Activated T-cell treated with anti-CD3 and anti-CD28 coated beads for 48 hours (primary cell): Measurements from ENCODE around the gene DNAJC6.
"Not testable (repeated sequence)": the region's sequence is repeated elsewhere in the genome, so short reads cannot be mapped to it uniquely, and the experiment has no call there.

Experiments used
- DNase-seq: peaks from one replicate; pipeline ENCODE4 v3.0.0-alpha.2; 2020; ENCODE audit warnings: low read depth

DNAJC6 gene

GRCh38 chr1:65357291-65357960 is 48.1 kb downstream of the DNAJC6 start:
- DNase-seq = no peak

- DNase-seq = no peak
These were observed 50.5 kb downstream of the DNAJC6 start for GRCh38 chr1:65359888-65360287.

GRCh38 chr1:65360648-65361047 is 51.3 kb downstream of the DNAJC6 start:
- DNase-seq = no peak

GRCh38 chr1:65362545-65362944 is 53.2 kb downstream of the DNAJC6 start:
- no peak for DNase-seq

- DNase-seq = no peak
These were observed 54.1 kb downstream of the DNAJC6 start for GRCh38 chr1:65363484-65363883.

- DNase-seq = no peak
These were observed 59.1 kb downstream of the DNAJC6 start for GRCh38 chr1:65368403-65368802.

GRCh38 chr1:65371544-65371943 is 62.2 kb downstream of the DNAJC6 start:
- DNase-seq = no peak

- DNase-seq = no peak
These were observed 63.2 kb downstream of the DNAJC6 start for GRCh38 chr1:65372557-65372956.

- DNase-seq = no peak
These were observed 68.3 kb downstream of the DNAJC6 start for GRCh38 chr1:65377496-65378246.

- no peak for DNase-seq
These were observed 69.1 kb downstream of the DNAJC6 start for GRCh38 chr1:65378247-65378946.

- not testable (repeated sequence) for DNase-seq
These were observed 75.1 kb downstream of the DNAJC6 start for GRCh38 chr1:65384426-65384825.

- no peak for DNase-seq
These were observed 77.1 kb downstream of the DNAJC6 start for GRCh38 chr1:65386439-65386838.

- no peak for DNase-seq
These were observed 78.5 kb downstream of the DNAJC6 start for GRCh38 chr1:65387821-65388220.

- no peak for DNase-seq
These were observed 79.8 kb downstream of the DNAJC6 start for GRCh38 chr1:65388908-65389695.

- DNase-seq = no peak
These were observed 83.2 kb downstream of the DNAJC6 start for GRCh38 chr1:65392497-65392896.

- no peak for DNase-seq
These were observed 84.0 kb downstream of the DNAJC6 start for GRCh38 chr1:65393347-65393746.

- DNase-seq = no peak
These were observed 84.6 kb downstream of the DNAJC6 start for GRCh38 chr1:65393928-65394327.

- no peak for DNase-seq
These were observed 86.7 kb downstream of the DNAJC6 start for GRCh38 chr1:65395887-65396612.

GRCh38 chr1:65398083-65398482 is 88.7 kb downstream of the DNAJC6 start:
- no peak for DNase-seq

- no peak for DNase-seq
These were observed 89.7 kb downstream of the DNAJC6 start for GRCh38 chr1:65399003-65399402.

GRCh38 chr1:65401612-65402011 is 92.3 kb downstream of the DNAJC6 start:
- no peak for DNase-seq

- no peak for DNase-seq
These were observed 95.6 kb downstream of the DNAJC6 start for GRCh38 chr1:65404941-65405340.
